PC-3 (cell line): Measurements from ENCODE around the gene TPSG1. TPM values are rescaled to one million over a fixed set of nuclear protein-coding genes. Genes with fewer than 3 reads are reported as not detected.
"Not testable (repeated sequence)": the region's sequence is repeated elsewhere in the genome, so short reads cannot be mapped to it uniquely, and the experiment has no call there.

ENCODE experiments used
- ATAC-seq: fragments of 200-7000 bp; cut with Tn5 transposase; 2 replicates; pipeline ENCODE4 v1.9.1; 2020; ENCODE audit warnings: mild to moderate bottlenecking, moderate library complexity
- BruUV-seq: library from RNA; stranded (reverse); fragments of 400-500 nt; replicated peaks from 2 replicates; lab custom pipeline; 2021; lab: Mats Ljungman, UMichigan
- CTCF ChIA-PET: fragments of 300-600 bp; sonication (Branson Sonifier 250); formaldehyde crosslinking; loops from one replicate; lab custom pipeline; 2022; ENCODE audit warnings: antibody characterized with exemption; lab: Charles Lee
- POLR2A ChIA-PET: fragments of 300-600 bp; sonication (Branson Sonifier 250); formaldehyde crosslinking; loops from one replicate; lab custom pipeline; 2022; ENCODE audit warnings: antibody characterized with exemption; ENCODE audit not compliant: unreplicated experiment; lab: Charles Lee
- DNase-seq: peaks from one replicate; pipeline ENCODE4 v3.0.0-alpha.2; 2015
- H2AFZ ChIP-seq: fragments of 300-600 bp; sonication (generic); 2 replicates; pipeline ENCODE4 v1.6.0; 2016; ENCODE audit warnings: antibody characterized with exemption, low read length
- H3F3A ChIP-seq: fragments of 300-600 bp; sonication (generic); one replicate; pipeline ENCODE4 v1.6.0; 2017; ENCODE audit warnings: antibody characterized with exemption, low read length, control low read depth, mild to moderate bottlenecking; ENCODE audit not compliant: unreplicated experiment
- H3K27ac ChIP-seq: fragments of 300-600 bp; sonication (generic); 2 replicates; pipeline ENCODE4 v1.5.1; 2016; ENCODE audit warnings: mild to moderate bottlenecking, low read length
- H3K27me3 ChIP-seq: fragments of 300-600 bp; sonication (generic); 2 replicates; pipeline ENCODE4 v1.6.1; 2016; ENCODE audit warnings: low read length, mixed read lengths
- H3K36me3 ChIP-seq: fragments of 300-600 bp; sonication (generic); 2 replicates; pipeline ENCODE4 v1.6.1; 2016; ENCODE audit warnings: low read depth, mixed run types, low read length, mixed read lengths
- H3K4me1 ChIP-seq: fragments of 300-600 bp; sonication (generic); 2 replicates; pipeline ENCODE4 v1.5.1; 2016; ENCODE audit warnings: low read length; ENCODE audit not compliant: insufficient read depth
- H3K4me2 ChIP-seq: fragments of 300-600 bp; sonication (generic); 2 replicates; pipeline ENCODE4 v1.6.0; 2016; ENCODE audit warnings: low read length
- H3K4me3 ChIP-seq: fragments of 300-600 bp; sonication (generic); 2 replicates; pipeline ENCODE4 v1.5.1; 2016; ENCODE audit warnings: mild to moderate bottlenecking, low read length, mixed read lengths
- H3K79me2 ChIP-seq: fragments of 300-600 bp; sonication (generic); 2 replicates; pipeline ENCODE4 v1.6.1; 2017; ENCODE audit warnings: low read length, mixed read lengths
- H3K9ac ChIP-seq: fragments of 300-600 bp; sonication (generic); 2 replicates; pipeline ENCODE4 v1.6.0; 2016; ENCODE audit warnings: mild to moderate bottlenecking, low read length
- H3K9me2 ChIP-seq: fragments of 300-600 bp; sonication (generic); replicated peaks from 2 replicates; pipeline ENCODE4 v1.6.1; 2016; ENCODE audit warnings: mixed run types, low read length, mixed read lengths
- H3K9me3 ChIP-seq: fragments of 300-600 bp; sonication (generic); 2 replicates; pipeline ENCODE4 v1.6.1; 2016; ENCODE audit warnings: low read length, mixed read lengths
- H4K20me1 ChIP-seq: fragments of 300-600 bp; sonication (generic); 2 replicates; pipeline ENCODE4 v1.6.1; 2016; ENCODE audit warnings: low read length, mixed read lengths
- EZH2 ChIP-seq: fragments of 300-600 bp; sonication (generic); IDR thresholded peaks from one replicate; pipeline ENCODE4 v1.6.1; 2017; ENCODE audit warnings: antibody characterized with exemption, mild to moderate bottlenecking, low read length; ENCODE audit not compliant: unreplicated experiment
- EZH2phosphoT487 ChIP-seq: fragments of 300-600 bp; sonication (generic); IDR thresholded peaks from 2 replicates; pipeline ENCODE4 v1.6.1; 2018; ENCODE audit warnings: mild to moderate bottlenecking, antibody characterized with exemption, low read length, borderline replicate concordance
- intact Hi-C: fragments of 100-400 bp; cut with micrococcal nuclease; formaldehyde crosslinking; loops from 2 replicates; pipeline ENCODE4 v1.9.0; 2023
- total RNA-seq: library from RNA; depleted of rRNA; stranded (reverse); fragments of >200 nt; gene quantifications from 2 replicates; pipeline ENCODE4 v1.2.3, GENCODE V29; 2014
- TF ChIP-seq, protein P1 (sequence below): fragments of 300-600 bp; sonication (generic); conservative IDR thresholded peaks from 2 replicates; pipeline ENCODE4 v1.5.1; 2017; ENCODE audit warnings: antibody characterized with exemption, low read depth, mild to moderate bottlenecking, low read length

The TPSG1 gene
- total RNA-seq, 1 experiment from 2014 or later = not detected

- Histone ChIP-seq H3K4me3 (no peak overlapping the region), H4K20me1 (no peaks in the 10 kb centered on the region), H2AFZ (no peak overlapping the region), H3F3A (no peaks in the 10 kb centered on the region), H3K36me3 (no peaks in the 10 kb centered on the region), H3K4me2 (no peak overlapping the region), H3K9ac (no peak overlapping the region), H3K9me3 (no peaks in the 10 kb centered on the region), H3K4me1 (no peaks in the 10 kb centered on the region), H3K27ac (no peak overlapping the region), H3K79me2 (no peaks in the 10 kb centered on the region), H3K27me3 (no peaks in the 10 kb centered on the region), H3K9me2 (no peaks in the 10 kb centered on the region)
- intact Hi-C loops = no loop called here
- no TSS peak for BruUV-seq
- POLR2A ChIA-PET = no interaction called here
- CTCF ChIA-PET = no interaction called here
- ATAC-seq (no peak), DNase-seq (no peak)
- TF ChIP-seq, protein P1, sequence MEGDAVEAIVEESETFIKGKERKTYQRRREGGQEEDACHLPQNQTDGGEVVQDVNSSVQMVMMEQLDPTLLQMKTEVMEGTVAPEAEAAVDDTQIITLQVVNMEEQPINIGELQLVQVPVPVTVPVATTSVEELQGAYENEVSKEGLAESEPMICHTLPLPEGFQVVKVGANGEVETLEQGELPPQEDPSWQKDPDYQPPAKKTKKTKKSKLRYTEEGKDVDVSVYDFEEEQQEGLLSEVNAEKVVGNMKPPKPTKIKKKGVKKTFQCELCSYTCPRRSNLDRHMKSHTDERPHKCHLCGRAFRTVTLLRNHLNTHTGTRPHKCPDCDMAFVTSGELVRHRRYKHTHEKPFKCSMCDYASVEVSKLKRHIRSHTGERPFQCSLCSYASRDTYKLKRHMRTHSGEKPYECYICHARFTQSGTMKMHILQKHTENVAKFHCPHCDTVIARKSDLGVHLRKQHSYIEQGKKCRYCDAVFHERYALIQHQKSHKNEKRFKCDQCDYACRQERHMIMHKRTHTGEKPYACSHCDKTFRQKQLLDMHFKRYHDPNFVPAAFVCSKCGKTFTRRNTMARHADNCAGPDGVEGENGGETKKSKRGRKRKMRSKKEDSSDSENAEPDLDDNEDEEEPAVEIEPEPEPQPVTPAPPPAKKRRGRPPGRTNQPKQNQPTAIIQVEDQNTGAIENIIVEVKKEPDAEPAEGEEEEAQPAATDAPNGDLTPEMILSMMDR = no peak
- TF ChIP-seq EZH2 (no peak), EZH2phosphoT487 (no peak)
Observed at GRCh38 chr16:1244881-1245280, 19.8 kb upstream of the TPSG1 start.

GRCh38 chr16:1243907-1244850, 19.1 kb upstream of the TPSG1 start:
- H3K4me2 ChIP-seq, H2AFZ ChIP-seq, POLR2A ChIA-PET, H3F3A ChIP-seq, H3K9ac ChIP-seq, H3K27me3 ChIP-seq, H3K36me3 ChIP-seq, CTCF ChIA-PET, H3K9me2 ChIP-seq, intact Hi-C loops, DNase-seq, H3K79me2 ChIP-seq, H4K20me1 ChIP-seq, H3K9me3 ChIP-seq, ATAC-seq, H3K4me3 ChIP-seq, BruUV-seq, H3K27ac ChIP-seq, H3K4me1 ChIP-seq: not testable (repeated sequence)

DNA sequence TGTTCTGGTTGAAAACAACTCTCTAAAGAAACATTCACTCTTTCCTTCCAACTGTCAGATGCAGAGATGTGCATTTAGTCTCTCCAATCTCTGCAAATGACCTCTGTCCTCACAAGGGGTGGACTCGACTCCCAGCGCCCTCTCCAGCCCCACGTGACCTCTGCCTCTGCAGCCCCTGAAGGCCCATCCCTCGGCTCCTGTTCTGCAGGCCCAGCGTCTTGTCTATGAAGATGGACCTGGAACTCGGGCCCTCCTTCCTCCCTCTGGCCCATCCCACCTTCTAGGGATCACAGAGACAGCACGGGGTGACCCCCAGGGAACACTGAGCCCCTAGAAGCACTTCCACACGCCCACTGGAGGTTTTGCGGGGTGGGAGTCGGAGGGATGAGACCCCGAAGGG, 18.3 kb upstream of the TPSG1 start:
- H3K9me3 ChIP-seq, POLR2A ChIA-PET, H3K4me1 ChIP-seq, H2AFZ ChIP-seq, H3K27me3 ChIP-seq, DNase-seq, H3K36me3 ChIP-seq, H3K9ac ChIP-seq, H3K27ac ChIP-seq, BruUV-seq, H3K4me3 ChIP-seq, H3F3A ChIP-seq, H4K20me1 ChIP-seq, CTCF ChIA-PET, H3K79me2 ChIP-seq, H3K9me2 ChIP-seq, ATAC-seq, intact Hi-C loops, H3K4me2 ChIP-seq: not testable (repeated sequence)

DNA sequence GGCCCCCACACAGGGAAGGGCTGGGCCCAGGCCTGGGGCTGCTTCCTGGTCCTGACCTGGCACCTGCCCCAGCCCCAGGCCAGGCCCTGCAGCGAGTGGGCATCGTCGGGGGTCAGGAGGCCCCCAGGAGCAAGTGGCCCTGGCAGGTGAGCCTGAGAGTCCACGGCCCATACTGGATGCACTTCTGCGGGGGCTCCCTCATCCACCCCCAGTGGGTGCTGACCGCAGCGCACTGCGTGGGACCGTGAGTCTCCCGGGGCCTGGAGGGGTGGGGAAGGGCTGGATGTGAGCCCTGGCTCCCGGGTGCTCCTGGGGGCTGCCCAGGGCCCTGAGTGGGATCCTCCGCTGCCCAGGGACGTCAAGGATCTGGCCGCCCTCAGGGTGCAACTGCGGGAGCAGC, 16.0 kb upstream of the TPSG1 start:
- BruUV-seq, ATAC-seq, H3K36me3 ChIP-seq: not testable (repeated sequence)

DNA sequence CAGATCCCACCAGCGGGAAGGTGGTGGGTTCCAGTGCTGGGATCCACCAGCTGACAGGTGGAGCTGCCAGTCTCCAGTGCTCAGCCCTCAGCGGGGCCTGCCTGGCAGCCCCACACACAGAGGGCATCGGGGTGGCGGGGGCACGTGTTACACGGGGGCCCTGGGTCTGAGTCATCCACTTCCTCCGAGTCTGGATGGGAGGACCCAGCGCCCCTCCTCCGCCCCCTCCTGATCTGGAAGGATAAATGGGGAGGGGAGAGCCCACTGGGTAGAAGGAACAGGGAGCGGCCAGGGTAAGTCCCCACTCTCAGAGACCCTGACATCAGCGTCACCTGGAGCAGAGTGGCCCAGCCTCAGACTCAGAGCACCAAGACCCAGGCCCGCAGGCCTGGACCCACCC, 15.4 kb upstream of the TPSG1 start, which contains the start of gene TPSAB1:
TPSAB1 (plus strand) TSS at position 270 of the 400 bp plus-strand sequence. CDS start 234 bp downstream, outside the sequence.
- H2AFZ ChIP-seq, POLR2A ChIA-PET, H3K36me3 ChIP-seq, H3F3A ChIP-seq, H3K9me3 ChIP-seq, intact Hi-C loops, H3K27me3 ChIP-seq, DNase-seq, CTCF ChIA-PET, H3K27ac ChIP-seq, BruUV-seq, H4K20me1 ChIP-seq, ATAC-seq, H3K9ac ChIP-seq, H3K4me1 ChIP-seq, H3K4me3 ChIP-seq, H3K79me2 ChIP-seq, H3K9me2 ChIP-seq, H3K4me2 ChIP-seq: not testable (repeated sequence)

More for the DNA sequence above, 16.0 kb upstream of the TPSG1 start:
- H3K4me1 ChIP-seq, H3K27ac ChIP-seq, POLR2A ChIA-PET, H3K9me3 ChIP-seq, CTCF ChIA-PET, H3K9me2 ChIP-seq, H2AFZ ChIP-seq, H3K27me3 ChIP-seq, H3K79me2 ChIP-seq, H3F3A ChIP-seq, H3K9ac ChIP-seq, DNase-seq, H3K4me2 ChIP-seq, H3K4me3 ChIP-seq, intact Hi-C loops, H4K20me1 ChIP-seq: not testable (repeated sequence)
